Astrocyte of the cerebellum (primary cell): ENCODE results near the gene ARHGEF25.
"Not testable (repeated sequence)": the region's sequence is repeated elsewhere in the genome, so short reads cannot be mapped to it uniquely, and the experiment has no call there.

Experiments used
- DNase-seq: peaks from one replicate; pipeline ENCODE4 v3.0.0-alpha.2; 2011; ENCODE audit warnings: low read depth
- H3K4me3 ChIP-seq: 2 replicates; pipeline ENCODE4 v1.5.1; 2011; ENCODE audit warnings: mild to moderate bottlenecking, low read depth, low read length, moderate library complexity
- in situ Hi-C: cut with HindIII; loops from 2 replicates; pipeline ENCODE4 v1.10.0; 2017; ENCODE audit warnings: low sequenced_read_pairs
- TF ChIP-seq, protein P1 (sequence below): IDR thresholded peaks from 2 replicates; pipeline ENCODE4 v1.5.1; 2012; ENCODE audit warnings: low read length, low read depth, moderate library complexity, mild to moderate bottlenecking; ENCODE audit errors: missing control alignments

ARHGEF25 gene

GRCh38 chr12:57654042-57654441 lies 42.8 kb downstream of the ARHGEF25 start:
- DNase-seq, result no peak
- TF ChIP-seq, protein P1, sequence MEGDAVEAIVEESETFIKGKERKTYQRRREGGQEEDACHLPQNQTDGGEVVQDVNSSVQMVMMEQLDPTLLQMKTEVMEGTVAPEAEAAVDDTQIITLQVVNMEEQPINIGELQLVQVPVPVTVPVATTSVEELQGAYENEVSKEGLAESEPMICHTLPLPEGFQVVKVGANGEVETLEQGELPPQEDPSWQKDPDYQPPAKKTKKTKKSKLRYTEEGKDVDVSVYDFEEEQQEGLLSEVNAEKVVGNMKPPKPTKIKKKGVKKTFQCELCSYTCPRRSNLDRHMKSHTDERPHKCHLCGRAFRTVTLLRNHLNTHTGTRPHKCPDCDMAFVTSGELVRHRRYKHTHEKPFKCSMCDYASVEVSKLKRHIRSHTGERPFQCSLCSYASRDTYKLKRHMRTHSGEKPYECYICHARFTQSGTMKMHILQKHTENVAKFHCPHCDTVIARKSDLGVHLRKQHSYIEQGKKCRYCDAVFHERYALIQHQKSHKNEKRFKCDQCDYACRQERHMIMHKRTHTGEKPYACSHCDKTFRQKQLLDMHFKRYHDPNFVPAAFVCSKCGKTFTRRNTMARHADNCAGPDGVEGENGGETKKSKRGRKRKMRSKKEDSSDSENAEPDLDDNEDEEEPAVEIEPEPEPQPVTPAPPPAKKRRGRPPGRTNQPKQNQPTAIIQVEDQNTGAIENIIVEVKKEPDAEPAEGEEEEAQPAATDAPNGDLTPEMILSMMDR, result no peak
- in situ Hi-C loops, result no loop called here
- H3K4me3 ChIP-seq, result no peak overlapping the region

GRCh38 chr12:57655541-57656240 lies 44.5 kb downstream of the ARHGEF25 start:
- in situ Hi-C loops, result no loop called here
- TF ChIP-seq, protein P1, result no peak
- DNase-seq, result no peak
- H3K4me3 ChIP-seq, result no peak overlapping the region

- DNase-seq, H3K4me3 ChIP-seq, in situ Hi-C loops: not testable (repeated sequence)
Measured at GRCh38 chr12:57656408-57656807, 45.2 kb downstream of the ARHGEF25 start.

DNA sequence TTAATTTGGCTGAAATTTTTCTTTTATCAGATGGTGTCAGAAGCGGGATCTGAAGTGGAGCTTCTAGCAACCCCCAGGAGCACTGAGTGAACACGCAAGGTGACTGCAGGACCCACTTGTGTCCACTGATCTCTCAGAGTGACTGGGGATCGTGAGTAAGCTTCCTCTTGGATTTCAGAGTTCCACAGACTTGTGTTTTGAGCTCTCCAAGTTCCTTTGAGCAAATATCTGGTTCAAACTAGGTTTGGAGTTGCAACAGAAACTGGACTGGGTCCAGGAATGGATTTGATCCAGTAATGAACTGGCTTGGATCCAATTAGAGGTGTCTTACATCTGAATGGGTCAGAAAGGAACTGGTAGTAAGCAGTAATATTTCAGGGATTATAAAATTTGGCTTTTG lies 46.5 kb downstream of the ARHGEF25 start:
- DNase-seq, result no peak
- no peak overlapping the region for H3K4me3 ChIP-seq
- in situ Hi-C loops, result no loop called here
- TF ChIP-seq, protein P1, result no peak

DNA sequence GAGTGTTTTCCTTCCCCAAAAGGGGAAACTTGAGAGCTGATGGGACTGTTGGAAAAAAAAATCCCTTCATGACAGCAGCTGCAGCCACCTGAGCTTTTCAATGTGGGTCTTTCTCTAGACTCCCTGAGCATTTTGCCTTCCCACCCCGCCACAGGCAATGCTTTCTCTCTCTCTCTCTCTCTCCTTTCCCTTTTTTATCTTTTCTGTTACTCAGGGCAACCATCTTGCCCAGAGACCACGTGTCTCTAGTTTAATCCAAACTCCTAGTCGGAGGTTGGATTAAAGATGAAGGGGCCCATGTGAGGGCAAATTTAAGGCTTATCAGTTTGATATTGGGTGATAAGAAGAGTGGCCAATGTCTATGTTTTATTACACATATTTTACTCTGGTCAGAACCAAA lies 47.7 kb downstream of the ARHGEF25 start:
- TF ChIP-seq, protein P1, result no peak
- in situ Hi-C loops, result no loop called here

GRCh38 chr12:57661376-57661775 lies 50.1 kb downstream of the ARHGEF25 start:
- TF ChIP-seq, protein P1, result no peak
- no peak for DNase-seq
- H3K4me3 ChIP-seq, result no peak overlapping the region
- in situ Hi-C loops, result no loop called here

More for the DNA sequence above, 47.7 kb downstream of the ARHGEF25 start:
- H3K4me3 ChIP-seq, result no peak overlapping the region
- DNase-seq, result no peak

- in situ Hi-C loops, H3K4me3 ChIP-seq, DNase-seq: not testable (repeated sequence)
Measured at GRCh38 chr12:57665066-57665820, 54.0 kb downstream of the ARHGEF25 start.
